ENCODE measurements around the gene CSNK2A2.
A peak's percentile ranks its signal among the peaks of the same experiment; 100 is the strongest.

Gene CSNK2A2

GRCh38 chr16:58129097-58129936 lies 68.6 kb downstream of the CSNK2A2 start, which contains the start of gene CFAP20:
Gene CFAP20 (minus strand): TSS chr16:58129381. CDS start chr16:58129115, 266 bp downstream.
- peak; percentile 70 for DNase-seq

- DNase-seq: no peak
These were observed 69.2 kb downstream of the CSNK2A2 start for GRCh38 chr16:58128711-58129096.

GRCh38 chr16:58128181-58128631 lies 69.7 kb downstream of the CSNK2A2 start:
- no peak for DNase-seq

GRCh38 chr16:58127634-58128033 lies 70.3 kb downstream of the CSNK2A2 start:
- no peak for DNase-seq

- DNase-seq: no peak
These were observed 70.8 kb downstream of the CSNK2A2 start for GRCh38 chr16:58127033-58127556.

GRCh38 chr16:58126451-58126961 lies 71.4 kb downstream of the CSNK2A2 start:
- no peak for DNase-seq

GRCh38 chr16:58125781-58126335 lies 72.0 kb downstream of the CSNK2A2 start:
- no peak for DNase-seq

GRCh38 chr16:58125041-58125440 lies 72.9 kb downstream of the CSNK2A2 start:
- no peak for DNase-seq

GRCh38 chr16:58124601-58124915 lies 73.3 kb downstream of the CSNK2A2 start:
- DNase-seq: no peak

- DNase-seq: no peak
These were observed 73.9 kb downstream of the CSNK2A2 start for GRCh38 chr16:58123896-58124600.

GRCh38 chr16:58121132-58121531 lies 76.8 kb downstream of the CSNK2A2 start:
- no peak for DNase-seq

- DNase-seq: no peak
These were observed 77.7 kb downstream of the CSNK2A2 start for GRCh38 chr16:58120234-58120633.

- no peak for DNase-seq
These were observed 78.4 kb downstream of the CSNK2A2 start for GRCh38 chr16:58119509-58119845.

- no peak for DNase-seq
These were observed 79.0 kb downstream of the CSNK2A2 start for GRCh38 chr16:58118801-58119508.

GRCh38 chr16:58116529-58116928 lies 81.4 kb downstream of the CSNK2A2 start:
- DNase-seq: no peak

GRCh38 chr16:58116081-58116480 lies 81.8 kb downstream of the CSNK2A2 start:
- DNase-seq: no peak

- no peak for DNase-seq
These were observed 82.8 kb downstream of the CSNK2A2 start for GRCh38 chr16:58114827-58115825.

- no peak for DNase-seq
These were observed 86.6 kb downstream of the CSNK2A2 start for GRCh38 chr16:58111302-58111627.

- DNase-seq: no peak
These were observed 87.2 kb downstream of the CSNK2A2 start for GRCh38 chr16:58110571-58111301.

- no peak for DNase-seq
These were observed 88.0 kb downstream of the CSNK2A2 start for GRCh38 chr16:58109881-58110280.

GRCh38 chr16:58109330-58109729 lies 88.6 kb downstream of the CSNK2A2 start:
- no peak for DNase-seq

All from 8988T (cell line).